ENCODE results near the gene TENM4.

TENM4 gene

DNA sequence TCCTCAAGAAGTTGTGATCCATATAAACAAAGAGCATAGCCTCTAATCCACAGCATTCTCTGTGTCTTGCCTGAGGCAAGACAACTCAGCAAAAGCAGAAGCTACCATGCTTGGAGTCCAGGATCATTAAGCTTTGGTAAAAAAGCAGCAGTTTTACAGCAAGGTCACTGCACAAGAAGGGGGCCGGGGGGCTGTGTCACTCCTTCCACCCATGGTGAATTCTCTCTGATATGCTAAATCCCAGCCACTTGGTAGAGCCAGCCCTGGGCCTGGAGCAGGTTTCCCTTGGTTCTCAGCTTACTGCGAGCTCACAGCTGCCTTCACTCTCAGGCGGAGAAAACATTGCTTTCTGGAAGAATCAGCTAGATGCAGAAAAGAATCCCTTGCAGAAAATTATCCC is 144.7 kb downstream of the TENM4 start:
- DNase-seq (ENCODE audit: low read depth in 3 of 3), result no peak

DNA sequence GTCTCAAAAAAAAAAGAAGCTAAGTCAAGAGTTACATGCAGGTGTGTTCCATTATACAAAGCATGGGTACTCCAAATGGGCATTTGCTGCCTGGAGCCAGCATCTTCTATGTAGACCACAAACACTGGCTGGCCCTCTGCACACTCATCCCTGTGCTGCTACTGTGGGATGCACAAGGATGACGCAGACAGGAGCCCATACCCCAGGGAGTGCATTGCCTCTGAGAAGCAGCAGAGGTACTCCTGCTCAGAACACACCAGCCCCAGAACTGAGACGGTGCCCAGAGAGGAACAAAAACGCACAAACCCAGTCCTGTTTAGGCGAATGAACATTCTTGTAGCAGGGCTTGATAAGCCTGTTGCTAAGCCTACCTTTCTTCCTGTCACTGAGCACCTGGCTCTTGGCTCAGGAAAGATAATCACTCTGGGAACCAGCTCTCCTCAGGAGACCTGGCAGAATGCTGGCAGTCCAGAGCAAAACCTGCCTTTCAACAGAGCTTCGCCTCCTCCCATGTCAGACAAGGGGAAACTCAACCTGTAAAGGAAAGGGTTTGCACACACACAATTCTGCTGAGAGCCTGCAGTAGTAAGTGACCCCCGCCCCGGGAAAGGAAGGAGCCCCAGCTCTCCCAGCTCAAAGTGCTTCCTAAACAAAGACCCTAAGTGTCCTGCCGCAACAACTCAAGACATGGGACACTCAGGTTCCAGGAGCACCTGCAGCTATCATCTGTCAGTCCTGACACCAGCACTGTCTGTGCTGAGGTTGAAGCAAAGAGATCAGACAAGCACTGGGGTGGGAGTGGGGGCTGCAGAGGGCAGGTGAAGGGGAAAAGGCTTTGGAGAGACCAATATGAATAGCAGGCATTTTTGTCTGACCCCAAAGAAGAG is 145.7 kb downstream of the TENM4 start:
- no peak for DNase-seq (ENCODE audit: low read depth in 3 of 3)

DNA sequence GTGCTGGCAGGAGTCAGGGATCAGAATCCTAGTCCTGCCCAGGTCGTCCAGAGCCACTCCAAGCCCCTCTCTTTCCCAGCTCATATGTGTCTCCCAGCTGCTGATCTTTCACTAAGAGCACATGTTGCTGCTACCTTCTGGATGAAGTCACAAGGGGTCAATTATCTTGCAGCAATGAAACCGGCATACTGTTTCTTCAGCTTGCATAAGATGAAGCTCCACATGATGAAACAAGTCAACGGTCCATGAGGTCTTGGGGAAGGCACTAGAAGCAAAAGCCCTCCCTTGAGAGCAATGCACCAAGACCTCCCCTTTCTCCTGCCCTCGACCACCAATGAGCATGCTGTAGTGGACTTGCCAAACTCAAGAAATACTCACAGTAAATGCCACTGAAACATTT is 148.9 kb downstream of the TENM4 start:
- DNase-seq (ENCODE audit: low read depth in 3 of 3), result no peak

DNA sequence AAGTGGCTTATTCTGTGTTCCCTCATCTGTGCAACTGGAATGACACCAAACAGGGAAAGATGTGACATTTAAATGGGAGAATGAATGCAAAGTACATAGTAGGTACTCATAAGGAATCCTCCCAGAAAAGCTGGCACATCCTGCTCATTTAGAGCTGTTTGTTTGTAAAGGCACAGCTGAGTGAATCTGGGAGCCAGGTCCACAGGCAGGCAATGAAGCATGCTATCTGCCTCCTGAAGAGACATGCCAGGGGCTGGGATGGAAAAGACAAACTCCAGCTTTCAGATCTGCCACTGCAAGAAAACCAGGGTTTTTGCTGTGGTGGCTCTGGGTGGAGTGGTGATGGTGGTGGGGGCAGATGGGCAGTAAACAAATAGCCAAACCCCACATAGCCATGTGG is 150.1 kb downstream of the TENM4 start:
- DNase-seq (ENCODE audit: low read depth in 3 of 3), result no peak

DNA sequence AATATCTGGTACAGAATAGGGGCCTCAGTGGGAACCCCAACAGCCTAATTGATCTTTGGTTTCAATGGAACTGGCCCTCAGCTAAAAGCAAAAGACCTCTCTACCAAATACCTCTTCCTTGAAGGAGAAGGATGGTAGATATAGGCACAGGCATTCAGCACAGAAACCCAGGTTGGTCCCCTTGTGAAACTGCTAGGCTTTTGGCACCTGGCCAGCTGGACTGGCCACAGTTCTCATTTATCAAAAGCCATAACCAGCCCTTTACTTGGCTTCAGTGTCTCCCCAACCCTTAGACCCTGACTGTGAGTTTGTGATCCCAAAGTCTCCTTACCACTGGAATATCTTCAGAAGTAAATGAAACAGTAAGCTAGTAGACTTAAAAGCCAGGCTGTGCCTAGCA is 152.9 kb downstream of the TENM4 start:
- no peak for DNase-seq (ENCODE audit: low read depth in 3 of 3)

DNA sequence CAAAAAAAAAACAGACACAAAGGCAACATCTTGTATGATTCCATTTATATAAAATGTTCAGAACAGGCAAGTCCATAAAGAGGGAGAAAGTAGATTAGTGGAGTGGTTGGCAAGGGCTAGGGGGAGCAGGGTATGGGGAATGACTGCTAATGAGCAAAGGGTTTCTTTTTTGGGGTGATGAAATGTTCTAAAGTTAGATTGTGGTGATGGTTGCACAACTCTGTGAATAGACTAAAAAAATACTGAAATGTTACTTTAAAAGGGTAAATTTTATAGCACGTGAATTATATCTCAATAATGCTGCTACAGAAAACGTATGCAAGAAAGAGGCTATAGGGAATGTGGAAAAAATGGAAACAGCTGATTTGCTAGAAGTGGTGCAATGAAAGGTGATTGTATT is 155.1 kb downstream of the TENM4 start:
- DNase-seq (ENCODE audit: low read depth in 3 of 3), result no peak

DNA sequence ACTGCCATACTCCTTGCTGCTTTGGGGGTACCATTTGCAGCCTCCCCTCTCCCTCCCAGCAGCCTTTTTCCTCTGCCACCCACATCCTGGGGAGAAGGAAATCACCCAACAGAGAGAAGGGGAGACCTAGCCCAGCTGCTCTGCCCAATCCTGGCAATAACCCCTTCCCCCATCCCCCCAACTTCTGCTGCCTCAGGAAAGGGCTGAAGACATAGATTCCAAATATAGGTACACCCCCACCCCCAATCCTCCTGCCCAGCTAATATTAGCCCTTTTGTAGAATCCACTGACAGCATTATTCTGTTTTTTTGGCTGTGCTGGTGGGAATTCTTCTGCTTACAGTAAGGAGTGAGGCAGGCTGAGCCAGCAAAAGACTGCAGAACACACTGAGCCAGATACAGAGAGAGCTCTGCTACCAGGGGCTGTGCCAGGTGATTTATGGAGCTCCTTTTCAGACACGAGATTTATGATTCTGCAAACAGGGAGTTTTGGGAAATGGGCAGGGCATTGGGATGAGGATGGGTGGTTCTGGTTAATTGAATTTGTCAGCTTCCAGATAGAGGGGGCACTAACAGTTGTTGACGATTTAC is 164.0 kb downstream of the TENM4 start:
- no peak for DNase-seq (ENCODE audit: low read depth in 3 of 3)

DNA sequence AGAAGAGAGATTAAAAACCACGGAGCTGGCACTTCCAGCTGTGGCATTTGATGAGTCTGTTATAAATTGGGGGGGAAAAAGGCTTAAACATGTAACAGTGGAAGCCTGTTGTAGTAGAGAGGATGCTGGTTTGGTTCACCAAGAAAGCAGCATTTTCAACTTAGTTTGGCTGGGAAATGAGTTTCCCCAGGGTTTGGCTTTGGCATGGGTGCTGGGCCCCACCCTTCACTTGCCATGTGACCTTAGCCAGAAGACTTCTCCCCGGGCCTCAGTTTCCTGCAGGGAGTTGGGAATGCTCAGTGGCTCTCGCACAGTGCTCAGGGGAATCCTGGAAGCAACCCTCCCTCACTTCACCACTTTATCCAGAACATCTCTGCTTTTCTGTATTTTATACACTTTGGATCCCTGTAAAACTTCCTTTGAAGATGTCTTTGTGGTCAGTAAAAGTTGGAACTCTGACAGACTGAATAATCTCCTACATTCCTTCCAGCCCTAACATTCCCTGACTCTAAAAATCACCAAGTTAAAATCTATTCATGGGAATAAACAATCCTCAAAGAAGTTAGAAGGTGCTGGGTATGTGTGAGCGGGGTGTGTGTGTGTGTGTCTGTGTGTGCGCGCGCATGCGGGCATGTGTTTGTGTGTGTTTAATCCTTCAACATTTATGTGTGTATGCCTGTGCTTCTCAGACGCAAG is 166.0 kb downstream of the TENM4 start:
- DNase-seq (ENCODE audit: low read depth in 3 of 3), result no peak

DNA sequence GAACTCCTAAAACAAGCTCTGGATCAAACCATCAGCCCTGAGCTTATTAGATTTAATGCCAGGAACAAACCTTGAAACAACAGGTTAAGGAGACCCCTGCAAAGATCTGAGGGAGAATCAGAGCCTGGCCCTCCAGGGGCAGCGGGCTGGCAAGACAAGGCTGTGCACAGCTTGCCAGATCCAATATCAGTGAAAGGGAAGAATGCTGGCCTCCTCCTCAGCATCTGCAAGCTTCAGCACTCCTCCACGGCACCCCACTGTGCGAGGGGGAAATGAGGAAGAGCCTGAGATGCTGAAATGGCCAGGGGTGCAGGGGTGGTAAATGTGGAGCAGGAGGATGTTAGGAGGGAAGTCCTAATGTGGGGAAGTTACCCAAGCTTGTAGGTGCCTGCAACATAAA is 167.0 kb downstream of the TENM4 start:
- no peak for DNase-seq (ENCODE audit: low read depth in 3 of 3)

DNA sequence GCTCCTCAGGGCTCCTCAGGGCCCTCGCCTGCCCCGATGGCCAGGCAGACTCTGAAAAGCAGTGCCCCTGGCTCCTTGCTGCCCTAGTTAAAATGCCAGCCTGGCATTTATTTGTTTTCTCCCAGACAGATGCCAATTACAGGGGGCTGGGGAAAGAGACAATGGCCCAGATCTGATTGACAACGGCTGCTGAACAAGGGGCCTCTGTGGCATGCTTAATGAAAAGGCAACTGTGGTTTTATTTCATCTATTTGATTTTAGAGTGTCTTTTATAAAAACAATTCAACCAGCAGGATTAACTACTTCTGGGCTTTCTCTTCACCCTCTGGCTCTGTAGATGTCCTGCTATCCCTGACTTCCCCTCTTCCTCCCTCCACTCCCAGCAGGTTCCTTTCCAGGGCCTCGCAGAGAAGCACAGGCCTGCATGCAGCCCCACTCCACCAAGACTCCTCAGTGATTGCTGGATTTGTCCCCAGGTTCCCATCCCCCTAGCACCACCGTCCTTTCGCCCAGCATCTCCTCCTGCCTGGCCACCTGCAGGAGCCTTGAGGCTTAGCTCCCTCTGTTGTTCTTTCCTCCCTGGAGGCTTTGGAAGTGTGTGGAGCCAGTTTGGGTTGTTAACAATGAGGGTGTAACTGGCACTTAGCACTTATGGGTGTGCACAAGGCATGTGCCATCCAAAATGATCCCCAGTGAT is 171.1 kb downstream of the TENM4 start:
- DNase-seq (ENCODE audit: low read depth in 3 of 3), result no peak

DNA sequence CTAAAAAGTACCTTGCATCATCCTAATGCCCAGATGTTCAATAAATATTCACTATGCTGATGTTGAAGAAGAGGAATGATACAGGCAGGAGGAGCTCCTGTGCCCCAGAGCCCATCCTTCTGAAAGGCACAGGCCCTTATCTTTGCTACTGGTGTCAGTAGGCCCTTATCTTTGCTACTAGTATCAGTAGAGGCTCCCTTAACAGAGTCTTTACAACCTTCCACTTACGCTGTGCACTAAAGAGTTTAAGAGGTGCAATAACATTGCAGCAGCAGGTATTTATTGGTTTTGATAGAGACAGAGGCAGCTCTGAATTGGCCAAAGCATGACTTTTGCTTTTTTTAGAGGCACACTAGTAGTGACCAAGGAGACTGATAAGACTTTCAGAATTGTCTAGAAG is 174.4 kb downstream of the TENM4 start:
- DNase-seq (ENCODE audit: low read depth in 3 of 3), result no peak

DNA sequence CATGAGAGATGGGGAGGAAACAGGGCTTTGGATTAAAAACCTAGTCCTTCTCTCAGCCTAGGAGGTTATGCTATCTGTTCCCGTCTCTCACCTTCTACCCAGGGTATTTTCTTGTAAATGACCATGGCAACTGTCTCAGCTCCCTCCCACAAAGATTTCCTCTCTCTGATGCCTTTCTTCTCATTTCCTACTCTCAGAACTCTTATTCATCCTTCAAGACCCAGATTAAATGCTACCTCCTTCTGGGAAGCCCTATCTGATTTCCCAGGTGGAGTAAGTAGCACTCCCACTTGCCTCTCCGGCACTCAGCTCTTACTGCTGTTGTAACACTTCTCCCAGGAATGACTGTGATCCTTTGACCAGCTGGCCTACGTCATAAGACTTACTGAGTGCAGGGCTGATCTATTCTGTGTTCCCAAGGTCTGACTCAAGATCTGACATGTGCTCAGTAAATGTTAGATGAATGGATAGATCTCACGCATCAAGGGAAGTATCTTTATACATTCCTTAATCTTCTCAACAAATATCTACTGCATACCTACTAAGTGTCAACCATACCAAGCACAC is 175.0 kb downstream of the TENM4 start:
- no peak for DNase-seq (ENCODE audit: low read depth in 3 of 3)

DNA sequence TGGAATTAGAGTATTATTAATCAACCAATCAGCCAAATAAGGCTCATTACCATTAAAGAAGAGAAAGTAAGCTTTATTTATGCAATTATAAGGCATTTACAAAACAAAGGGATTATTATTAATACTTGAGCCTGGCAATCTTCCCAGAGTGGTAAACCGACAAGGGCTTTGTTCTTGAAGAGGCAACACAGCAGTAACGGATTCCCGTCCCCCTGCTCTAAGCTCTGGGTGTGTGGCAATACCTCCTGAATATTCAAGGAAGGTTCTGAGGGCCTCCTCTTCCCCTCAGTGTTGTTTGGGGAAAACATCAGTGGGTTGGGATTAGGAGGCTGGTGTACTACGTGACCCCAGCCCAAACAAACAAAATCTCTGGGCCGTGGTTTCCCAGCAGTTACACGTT is 176.5 kb downstream of the TENM4 start:
- no peak for DNase-seq (ENCODE audit: low read depth in 3 of 3)

DNA sequence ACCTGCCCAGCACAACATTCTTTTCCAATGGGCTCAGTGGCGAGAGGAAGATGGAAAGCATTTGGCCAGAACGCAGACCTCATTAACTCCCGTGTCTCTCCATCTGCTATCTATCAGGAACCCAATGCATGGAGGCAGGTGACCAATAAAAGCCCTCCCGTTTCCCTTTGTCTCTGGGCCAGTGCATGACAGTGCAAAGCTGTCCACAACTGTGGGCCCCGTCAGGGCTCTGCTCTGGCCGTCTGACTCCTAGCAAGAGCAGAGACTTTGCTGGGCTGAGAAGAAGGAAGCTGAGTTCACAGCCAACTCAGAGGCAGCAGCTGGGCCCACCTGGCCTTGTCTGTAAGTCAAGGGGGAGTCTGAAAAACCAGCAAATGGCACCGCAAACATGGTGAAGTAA is 177.8 kb downstream of the TENM4 start:
- DNase-seq (ENCODE audit: low read depth in 3 of 3), result no peak

DNA sequence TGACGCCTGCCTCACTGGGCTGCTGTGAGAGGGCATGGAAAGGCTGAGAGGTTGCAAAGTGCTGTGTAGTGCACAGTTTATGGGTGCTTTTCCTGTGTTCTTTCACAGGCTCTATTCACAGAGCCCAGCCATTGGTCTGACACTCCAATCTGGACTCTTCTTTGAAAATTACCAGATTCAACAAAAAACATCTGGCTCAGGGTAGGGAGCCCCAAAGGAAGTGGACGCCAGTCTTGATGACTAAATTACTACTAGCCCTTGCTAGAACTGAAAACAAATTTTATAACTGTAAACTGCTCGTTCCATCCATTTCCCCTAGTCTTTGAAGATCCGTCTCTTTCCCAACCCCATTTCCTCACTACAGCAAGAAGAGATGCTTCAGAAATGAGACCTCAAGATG is 178.6 kb downstream of the TENM4 start:
- DNase-seq (ENCODE audit: low read depth in 3 of 3), result no peak

DNA sequence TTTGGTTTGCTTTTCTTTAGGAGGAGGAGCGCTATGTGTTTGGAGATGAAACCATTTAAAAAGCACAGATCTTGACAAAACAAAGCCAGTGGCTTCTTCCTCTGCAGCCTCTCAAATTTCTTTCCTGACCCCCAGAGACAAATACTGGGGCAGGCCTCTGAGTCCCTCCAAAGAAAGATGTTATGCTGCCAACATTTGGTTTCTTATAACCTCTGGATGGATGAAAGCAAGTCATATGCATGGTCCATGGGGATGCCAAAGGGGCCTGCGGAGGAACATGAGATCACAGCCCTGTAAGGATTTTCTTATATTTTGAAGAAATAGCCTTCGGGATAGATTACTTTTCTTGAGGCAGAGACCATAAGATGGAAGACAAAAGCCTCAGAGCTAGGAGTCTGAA is 179.1 kb downstream of the TENM4 start:
- no peak for DNase-seq (ENCODE audit: low read depth in 3 of 3)

DNA sequence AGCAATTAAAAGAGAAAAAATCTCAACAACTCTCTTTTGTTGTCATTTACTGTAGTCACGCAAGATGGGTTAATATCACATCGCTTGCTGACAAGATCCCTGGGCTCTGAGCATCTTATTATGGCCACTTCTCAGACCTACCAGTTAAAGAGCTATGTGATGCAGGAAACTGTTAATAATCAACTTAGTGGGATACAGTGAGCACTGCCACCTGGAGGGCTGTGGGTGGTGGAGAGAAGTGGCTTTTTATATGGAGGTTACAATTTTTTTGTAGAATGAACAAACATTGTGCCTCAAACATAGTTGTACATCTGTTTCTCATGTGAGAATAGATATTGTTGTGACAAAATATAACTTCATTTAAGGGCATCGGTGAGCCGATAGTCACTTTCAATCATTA is 181.0 kb downstream of the TENM4 start:
- no peak for DNase-seq (ENCODE audit: low read depth in 3 of 3)

DNA sequence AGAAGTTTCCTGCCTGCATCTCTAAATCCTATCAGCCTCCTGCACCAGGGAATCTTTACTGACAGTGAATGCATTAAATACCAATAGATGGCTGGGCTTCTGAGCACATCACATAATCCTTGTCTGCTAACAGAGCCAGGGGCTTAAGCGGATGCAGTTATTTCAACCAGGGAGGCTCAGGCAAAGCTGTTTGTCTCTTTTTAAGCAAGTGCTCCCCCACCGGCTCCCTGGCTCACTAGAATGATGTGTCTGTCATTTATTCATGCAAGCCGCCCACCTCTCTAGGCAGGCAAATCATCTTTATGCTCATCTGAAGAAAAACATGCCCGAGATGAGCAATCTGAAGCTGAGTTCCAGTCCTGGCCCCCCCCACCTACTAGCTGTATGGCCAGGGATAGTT is 182.3 kb downstream of the TENM4 start:
- no peak for DNase-seq (ENCODE audit: low read depth in 3 of 3)

DNA sequence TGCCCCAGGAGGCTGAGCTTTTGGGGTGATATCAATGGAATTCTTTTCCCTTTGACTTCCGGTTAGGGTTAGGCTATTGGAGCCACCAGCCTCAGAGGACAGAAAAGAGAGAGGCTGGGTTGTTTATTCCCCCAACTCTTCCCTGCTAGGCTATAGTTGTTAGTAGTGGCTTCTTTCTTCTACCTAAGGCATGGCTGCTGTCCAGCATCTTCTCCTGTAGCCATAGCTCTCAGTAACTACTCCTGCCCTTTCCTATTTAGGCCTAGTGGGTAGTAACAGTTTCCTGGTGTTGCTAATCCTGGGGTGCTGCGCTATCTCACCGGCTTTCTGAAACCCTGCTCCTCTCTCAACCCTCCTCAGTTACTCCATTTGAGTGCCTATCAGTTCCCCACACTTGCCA is 184.9 kb downstream of the TENM4 start:
- no peak for DNase-seq (ENCODE audit: low read depth in 3 of 3)

DNA sequence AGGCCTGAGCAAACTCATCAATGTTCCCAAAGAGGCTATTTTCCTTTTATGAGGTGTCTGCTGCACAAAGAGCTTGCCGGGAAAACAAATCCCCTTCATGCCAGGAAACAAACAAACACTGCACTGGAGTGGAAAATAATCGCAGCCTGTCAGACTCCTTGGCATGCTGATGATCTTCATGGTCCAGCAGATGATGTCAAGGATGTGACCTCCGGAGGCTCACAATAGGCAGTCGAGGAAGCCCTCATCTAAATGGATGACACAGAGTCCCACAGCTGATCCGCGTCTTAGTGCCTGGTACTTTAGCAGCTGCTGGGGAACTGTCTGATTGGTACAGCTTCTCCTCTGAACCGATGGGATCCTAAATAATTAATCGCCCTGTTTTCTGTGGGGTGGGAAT is 187.6 kb downstream of the TENM4 start:
- no peak for DNase-seq (ENCODE audit: low read depth in 3 of 3)

DNA sequence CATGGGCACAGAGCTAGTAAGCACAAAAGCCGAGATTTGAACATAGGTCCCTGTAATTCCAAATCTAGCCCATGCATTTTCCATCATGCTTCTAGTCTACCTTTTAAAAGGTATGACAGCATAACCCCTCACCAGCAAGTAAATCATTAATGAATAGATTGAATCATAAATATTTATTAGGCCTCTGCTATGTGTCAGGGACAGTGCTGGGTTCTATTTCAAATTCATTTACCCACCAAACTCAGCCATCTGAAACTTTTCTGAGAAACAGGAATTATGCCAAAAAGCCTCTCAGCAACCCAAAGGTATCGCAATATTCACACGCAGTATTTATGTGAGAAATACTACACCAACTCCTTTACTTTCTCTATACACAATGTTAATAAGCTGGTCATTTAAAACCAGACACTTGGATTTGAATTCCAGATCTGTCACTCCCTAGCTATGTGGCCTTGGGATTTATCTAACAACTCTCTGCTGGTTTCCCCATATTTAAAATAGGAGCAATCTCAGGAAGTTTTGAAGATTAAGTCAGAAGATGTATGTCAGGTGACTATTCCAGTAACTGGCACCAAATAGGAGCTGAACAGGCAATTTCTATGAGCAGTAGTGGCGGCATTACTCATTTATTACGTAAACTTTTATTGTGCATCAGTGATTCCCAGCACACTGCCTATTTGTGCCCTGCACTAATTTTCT is 191.4 kb downstream of the TENM4 start:
- DNase-seq (ENCODE audit: low read depth in 3 of 3), result no peak

All from stimulated activated CD4-positive, alpha-beta T cell treated with anti-CD3 and anti-CD28 coated beads, TNF-alpha, amount 100 ng/mL, for 24 hours (primary cell).